ENCODE data around the gene SERPIND1. TPM values are rescaled to one million over a fixed set of nuclear protein-coding genes. Genes with fewer than 3 reads are reported as not detected.

The SERPIND1 gene
- total RNA-seq, 1 donor from 2014 or later = not detected

DNA sequence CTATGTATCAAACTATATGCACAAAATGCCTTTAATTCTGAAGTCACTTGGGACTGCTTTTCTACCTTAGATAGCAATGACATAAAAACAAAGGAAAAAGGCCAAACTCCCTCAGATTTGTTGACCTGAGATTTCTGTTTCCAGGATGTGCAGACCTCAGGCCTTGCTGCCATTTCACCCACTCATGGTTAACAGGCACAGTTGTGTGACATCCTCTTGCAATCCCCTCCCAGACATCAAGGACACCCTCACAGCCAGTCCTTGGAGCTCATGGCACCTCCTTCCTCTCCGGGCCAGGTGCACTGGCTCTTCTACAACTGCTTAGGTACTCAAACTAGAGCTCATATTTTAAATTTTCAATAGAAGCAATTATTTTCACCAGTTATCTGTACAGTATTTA is 37.3 kb downstream of the SERPIND1 start:
- H3K9me3 Mint-ChIP-seq = no peaks in the 10 kb centered on the region
- peaks cover 43% of the 10 kb centered on the region for H3K36me3 Mint-ChIP-seq
- no peak overlapping the region for H3K4me3 Mint-ChIP-seq

DNA sequence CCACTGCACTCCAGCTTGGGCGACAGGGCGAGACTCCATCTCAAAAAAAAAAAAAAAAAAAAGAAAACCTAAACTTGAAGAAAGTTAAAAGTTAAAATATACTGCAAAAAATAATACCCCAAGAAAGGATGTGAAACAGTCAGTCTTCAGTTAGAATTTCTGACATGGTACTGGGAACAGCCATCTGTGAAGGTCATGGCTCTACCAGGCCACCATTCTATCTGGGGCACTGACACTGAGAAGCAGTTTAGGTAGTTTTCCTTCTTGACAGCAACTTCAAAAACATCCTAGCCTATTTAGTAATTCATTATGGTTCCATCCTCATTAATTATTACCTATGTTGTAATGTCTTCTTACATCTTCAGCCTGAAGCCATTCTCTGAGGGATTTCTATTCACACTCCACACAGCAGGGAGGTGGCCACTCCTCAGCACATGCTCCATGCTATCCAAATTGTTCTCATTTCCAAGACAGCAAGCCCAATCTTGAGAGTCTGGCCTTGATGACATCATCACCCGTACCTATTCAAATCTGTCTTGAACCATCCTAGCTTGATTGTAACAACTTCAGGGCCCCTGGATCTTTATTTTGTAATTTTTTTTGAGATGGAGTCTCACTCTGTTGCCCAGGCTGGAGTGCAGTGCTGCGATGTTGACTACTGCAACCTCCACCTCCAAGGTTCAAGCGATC is 38.2 kb downstream of the SERPIND1 start:
- no peak overlapping the region for H3K4me3 Mint-ChIP-seq
- H3K27me3 Mint-ChIP-seq (ENCODE audit: low read depth) = no peaks in the 10 kb centered on the region
- no peak for DNase-seq (ENCODE audit: low spot score in 2 of 2, unreplicated experiment in 2 of 2)
- TF ChIP-seq, protein P1, sequence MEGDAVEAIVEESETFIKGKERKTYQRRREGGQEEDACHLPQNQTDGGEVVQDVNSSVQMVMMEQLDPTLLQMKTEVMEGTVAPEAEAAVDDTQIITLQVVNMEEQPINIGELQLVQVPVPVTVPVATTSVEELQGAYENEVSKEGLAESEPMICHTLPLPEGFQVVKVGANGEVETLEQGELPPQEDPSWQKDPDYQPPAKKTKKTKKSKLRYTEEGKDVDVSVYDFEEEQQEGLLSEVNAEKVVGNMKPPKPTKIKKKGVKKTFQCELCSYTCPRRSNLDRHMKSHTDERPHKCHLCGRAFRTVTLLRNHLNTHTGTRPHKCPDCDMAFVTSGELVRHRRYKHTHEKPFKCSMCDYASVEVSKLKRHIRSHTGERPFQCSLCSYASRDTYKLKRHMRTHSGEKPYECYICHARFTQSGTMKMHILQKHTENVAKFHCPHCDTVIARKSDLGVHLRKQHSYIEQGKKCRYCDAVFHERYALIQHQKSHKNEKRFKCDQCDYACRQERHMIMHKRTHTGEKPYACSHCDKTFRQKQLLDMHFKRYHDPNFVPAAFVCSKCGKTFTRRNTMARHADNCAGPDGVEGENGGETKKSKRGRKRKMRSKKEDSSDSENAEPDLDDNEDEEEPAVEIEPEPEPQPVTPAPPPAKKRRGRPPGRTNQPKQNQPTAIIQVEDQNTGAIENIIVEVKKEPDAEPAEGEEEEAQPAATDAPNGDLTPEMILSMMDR (IDR thresholded peaks at IDR 0.05; ENCODE audit: unreplicated experiment) = no peak
- H3K27ac Mint-ChIP-seq = no peak overlapping the region
- H3K36me3 Mint-ChIP-seq = peaks cover 46% of the 10 kb centered on the region
- no peaks in the 10 kb centered on the region for H3K9me3 Mint-ChIP-seq
- no peaks in the 10 kb centered on the region for H3K4me1 Mint-ChIP-seq

More for the DNA sequence above, 37.3 kb downstream of the SERPIND1 start:
- Mint-ChIP-seq H3K4me1 (no peaks in the 10 kb centered on the region), H3K27me3 (ENCODE audit: low read depth) (no peaks in the 10 kb centered on the region), H3K27ac (no peak overlapping the region)
- DNase-seq (ENCODE audit: low spot score in 2 of 2, unreplicated experiment in 2 of 2) = no peak
- TF ChIP-seq, protein P1 (IDR thresholded peaks at IDR 0.05; ENCODE audit: unreplicated experiment) = no peak

DNA sequence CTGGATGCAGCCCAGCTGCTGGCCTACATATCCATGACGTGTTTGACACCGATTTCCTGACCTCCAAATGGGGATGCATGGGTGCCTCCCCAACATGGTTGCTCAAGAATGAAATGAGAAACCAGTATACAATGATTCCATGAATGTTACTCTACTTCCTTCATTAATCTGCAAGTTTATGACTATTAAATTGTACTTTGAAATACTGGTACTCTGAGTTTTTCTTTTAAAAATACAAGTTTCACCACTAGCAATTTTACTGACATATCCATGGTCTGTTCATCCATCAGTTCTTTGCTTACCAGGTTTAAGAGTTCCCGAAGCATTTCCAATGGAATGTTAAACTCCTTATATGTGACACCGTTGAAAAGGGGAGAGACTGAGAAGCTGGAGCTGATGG is 39.1 kb downstream of the SERPIND1 start:
- no peak for DNase-seq (ENCODE audit: low spot score in 2 of 2, unreplicated experiment in 2 of 2)
- Mint-ChIP-seq H3K27me3 (ENCODE audit: low read depth) (no peaks in the 10 kb centered on the region), H3K36me3 (peaks cover 42% of the 10 kb centered on the region), H3K9me3 (no peaks in the 10 kb centered on the region), H3K27ac (no peak overlapping the region), H3K4me3 (no peak overlapping the region), H3K4me1 (no peaks in the 10 kb centered on the region)
- TF ChIP-seq, protein P1 (IDR thresholded peaks at IDR 0.05; ENCODE audit: unreplicated experiment) = no peak

DNA sequence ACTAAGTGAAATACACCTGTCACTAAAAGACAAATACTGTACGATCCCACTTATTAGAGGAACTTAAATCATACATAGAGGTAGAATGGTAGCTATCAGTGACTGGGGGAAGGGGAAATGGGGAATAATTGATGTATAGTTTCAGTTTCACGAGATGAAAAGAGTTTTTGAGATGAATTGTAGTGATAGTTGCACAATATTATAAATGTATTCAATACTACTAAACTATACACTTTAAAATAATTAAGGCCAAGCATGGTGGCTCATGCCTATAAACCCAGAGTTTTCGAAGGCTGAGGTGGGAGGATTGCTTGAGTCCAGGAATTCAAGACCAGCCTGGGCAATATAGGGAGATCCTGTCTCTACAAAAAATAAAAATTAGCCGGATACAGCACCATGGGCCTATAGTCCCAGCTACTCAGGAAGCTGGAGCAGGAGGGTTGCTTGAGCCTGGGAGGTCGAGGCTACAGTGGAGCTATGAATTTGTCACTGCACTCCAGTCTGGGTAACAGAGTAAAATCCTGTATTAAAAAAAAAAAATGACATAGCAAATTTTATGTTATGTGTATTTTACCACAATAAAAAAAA is 40.4 kb downstream of the SERPIND1 start:
- Mint-ChIP-seq H3K4me1 (no peaks in the 10 kb centered on the region), H3K36me3 (peaks cover 39% of the 10 kb centered on the region), H3K4me3 (no peak overlapping the region), H3K9me3 (no peaks in the 10 kb centered on the region), H3K27me3 (ENCODE audit: low read depth) (no peaks in the 10 kb centered on the region), H3K27ac (no peak overlapping the region)
- no peak for DNase-seq (ENCODE audit: low spot score in 2 of 2, unreplicated experiment in 2 of 2)
- TF ChIP-seq, protein P1 (IDR thresholded peaks at IDR 0.05; ENCODE audit: unreplicated experiment) = no peak

DNA sequence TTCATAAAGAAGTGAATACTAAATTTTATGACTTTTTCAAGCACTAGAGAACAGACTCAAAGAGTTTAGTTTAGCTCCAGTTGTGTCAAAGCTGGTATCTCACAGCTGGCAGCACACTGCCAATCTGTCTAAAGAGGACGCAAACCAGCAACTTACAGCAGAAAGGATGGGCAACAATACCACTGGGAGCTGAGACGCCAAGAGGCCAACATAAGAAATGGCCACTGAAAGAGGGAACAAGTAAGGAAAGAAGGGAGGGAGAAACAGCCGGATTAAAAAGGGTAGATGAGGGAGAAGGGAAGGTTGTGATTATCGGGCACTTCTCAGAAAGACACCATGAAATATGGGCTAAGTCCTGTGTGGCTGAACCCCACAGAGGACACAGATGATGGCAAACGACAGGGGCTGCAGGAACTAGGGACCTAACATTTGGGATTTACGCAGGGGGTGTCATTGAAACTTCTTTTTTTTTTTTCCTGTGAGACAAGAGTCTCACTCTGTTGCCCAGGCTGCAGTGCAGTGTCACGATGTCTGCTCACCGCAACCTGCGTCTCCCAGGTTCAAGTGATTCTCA is 41.7 kb downstream of the SERPIND1 start:
- Mint-ChIP-seq H3K9me3 (no peaks in the 10 kb centered on the region), H3K27ac (no peak overlapping the region), H3K36me3 (peaks cover 42% of the 10 kb centered on the region), H3K4me3 (no peak overlapping the region), H3K4me1 (no peaks in the 10 kb centered on the region), H3K27me3 (ENCODE audit: low read depth) (no peaks in the 10 kb centered on the region)
- TF ChIP-seq, protein P1 (IDR thresholded peaks at IDR 0.05; ENCODE audit: unreplicated experiment) = no peak
- DNase-seq (ENCODE audit: low spot score in 2 of 2, unreplicated experiment in 2 of 2) = no peak

Measured in mesothelial cell of epicardium (in vitro differentiated cells).